SK-N-SH (cell line): ENCODE results near the gene LATS2. TPM values are rescaled to one million over a fixed set of nuclear protein-coding genes. Genes with fewer than 3 reads are reported as not detected.

Experiments
- CTCF ChIA-PET: fragments of 300-600, 350-600 bp; formaldehyde crosslinking; extraction: SDS; loops from one replicate; lab custom pipeline; 2021; lab: Yijun Ruan, JAX
- POLR2A ChIA-PET: fragments of 350-600 bp; sonication (Branson Sonifier 250); formaldehyde crosslinking; extraction: SDS; loops from one replicate; lab custom pipeline; 2020; ENCODE audit warnings: antibody characterized with exemption, inconsistent platforms; lab: Yijun Ruan, JAX
- DNase-seq: peaks from one replicate; pipeline ENCODE4 v3.0.0; 2012
- H2AFZ ChIP-seq: fragments of 200-600 bp; sonication (generic); 2 replicates; pipeline ENCODE4 v1.8.1; 2016; ENCODE audit warnings: antibody characterized with exemption, mild to moderate bottlenecking, low read depth
- H3F3A ChIP-seq: fragments of 200-600 bp; sonication (generic); replicated peaks from 2 replicates; pipeline ENCODE3; 2016; ENCODE audit warnings: antibody characterized with exemption, mild to moderate bottlenecking; ENCODE audit not compliant: insufficient read depth
- H3K27ac ChIP-seq, 2 experiments: fragments of 200-500 bp in 1 of 2; fragments of 200-600 bp in 1 of 2; sonication (Bioruptor generic) in 1 of 2; sonication (generic), shearing (Covaris generic) in 1 of 2; 2 replicates each; pipeline versions ENCODE4 v1.5.1 to v1.6.1; 2014 to 2016; ENCODE audit warnings: low read depth in 2 of 2, inconsistent platforms in 1 of 2, low read length in 1 of 2, mild to moderate bottlenecking in 1 of 2, mixed read lengths in 1 of 2
- H3K27me3 ChIP-seq: fragments of 200-600 bp; sonication (generic), shearing (Covaris generic); 2 replicates; pipeline ENCODE4 v1.6.1; 2016; ENCODE audit warnings: mixed run types; ENCODE audit not compliant: insufficient read depth
- H3K36me3 ChIP-seq, 2 experiments: fragments of 200-500 bp in 1 of 2; fragments of 200-600 bp in 1 of 2; sonication (Bioruptor generic) in 1 of 2; sonication (generic) in 1 of 2; replicated peaks in 1 of 2; 2 replicates each; pipeline versions ENCODE3 to v1.5.1; 2014 to 2016; ENCODE audit warnings: low read length in 1 of 2, mild to moderate bottlenecking in 1 of 2; ENCODE audit not compliant: insufficient read depth in 2 of 2, control insufficient read depth in 1 of 2
- H3K4me1 ChIP-seq, 2 experiments: fragments of 200-500 bp in 1 of 2; fragments of 200-600 bp in 1 of 2; sonication (Bioruptor generic) in 1 of 2; sonication (generic), shearing (Covaris generic) in 1 of 2; 2 replicates each; pipeline versions ENCODE4 v1.5.1 to v1.6.1; 2014 to 2016; ENCODE audit warnings: low read depth in 1 of 2, low read length in 1 of 2, mixed run types in 1 of 2; ENCODE audit not compliant: insufficient read depth in 2 of 2, control insufficient read depth in 1 of 2
- H3K4me2 ChIP-seq: fragments of 200-600 bp; sonication (generic), shearing (Covaris generic); 2 replicates; pipeline ENCODE4 v1.6.1; 2017; ENCODE audit warnings: mixed run types
- H3K4me3 ChIP-seq, 2 experiments: fragments of 200-500 bp in 1 of 2; fragments of 200-600 bp in 1 of 2; sonication (Bioruptor generic) in 1 of 2; sonication (generic), shearing (Covaris generic) in 1 of 2; 2 replicates each; pipeline versions ENCODE4 v1.5.1 to v1.8.1; 2014 to 2016; ENCODE audit warnings: low read depth in 2 of 2, inconsistent platforms in 1 of 2, low read length in 1 of 2, mild to moderate bottlenecking in 1 of 2, mixed read lengths in 1 of 2, moderate library complexity in 1 of 2
- H3K79me2 ChIP-seq: fragments of 200-600 bp; sonication (generic); 2 replicates; pipeline ENCODE4 v1.8.1; 2017; ENCODE audit warnings: mild to moderate bottlenecking; ENCODE audit not compliant: insufficient read depth
- H3K9ac ChIP-seq: fragments of 200-600 bp; sonication (generic); 2 replicates; pipeline ENCODE4 v1.6.1; 2017; ENCODE audit warnings: mixed run types
- H3K9me2 ChIP-seq: fragments of 200-600 bp; sonication (generic); 2 replicates; pipeline ENCODE4 v1.6.1; 2017; ENCODE audit warnings: mixed run types
- H3K9me3 ChIP-seq: fragments of 200-600 bp; sonication (generic); 2 replicates; pipeline ENCODE4 v1.6.1; 2017; ENCODE audit warnings: mixed run types, mild to moderate bottlenecking, moderate library complexity
- H4K20me1 ChIP-seq: fragments of 200-600 bp; sonication (generic); 2 replicates; pipeline ENCODE4 v1.6.1; 2017; ENCODE audit warnings: mild to moderate bottlenecking, mixed run types; ENCODE audit not compliant: insufficient read depth
- CHD2 ChIP-seq: fragments of 150-350 bp; IDR thresholded peaks from 2 replicates; pipeline ENCODE4 v1.6.1; 2018; ENCODE audit warnings: low read length; ENCODE audit not compliant: partially characterized antibody
- EP300 ChIP-seq, 2 experiments: IDR thresholded peaks; 2 replicates each; pipeline versions ENCODE4 v1.4.0 to v1.6.1; 2012; ENCODE audit warnings: borderline replicate concordance in 1 of 2, low read depth in 1 of 2, low read length in 1 of 2
- EZH2phosphoT487 ChIP-seq: fragments of 200-600 bp; sonication (generic); IDR thresholded peaks from 2 replicates; pipeline ENCODE4 v1.6.1; 2017; ENCODE audit warnings: low read depth, mixed run types, mild to moderate bottlenecking, antibody characterized with exemption, moderate library complexity, borderline replicate concordance
- FOXJ3 ChIP-seq: sonication (generic); formaldehyde crosslinking; IDR thresholded peaks from 2 replicates; pipeline ENCODE4 v1.5.1; 2020; ENCODE audit warnings: mild to moderate bottlenecking, missing genetic modification reagents
- FOXM1 ChIP-seq: IDR thresholded peaks from 2 replicates; pipeline ENCODE4 v1.4.0; 2012; ENCODE audit warnings: low read depth, mild to moderate bottlenecking
- JUND ChIP-seq: IDR thresholded peaks from 2 replicates; pipeline ENCODE4 v1.4.0; 2012
- NFIC ChIP-seq: IDR thresholded peaks from 2 replicates; pipeline ENCODE4 v1.4.0; 2012; ENCODE audit warnings: borderline replicate concordance
- RAD21 ChIP-seq: IDR thresholded peaks from 2 replicates; pipeline ENCODE4 v1.6.1; 2012; ENCODE audit warnings: mild to moderate bottlenecking, low read length
- RFX5 ChIP-seq: IDR thresholded peaks from 2 replicates; pipeline ENCODE4 v1.6.1; 2012; ENCODE audit warnings: mild to moderate bottlenecking, improper control_type of control experiment, low read length
- RXRA ChIP-seq: IDR thresholded peaks from 2 replicates; pipeline ENCODE4 v1.4.0; 2012; ENCODE audit warnings: low read depth, mild to moderate bottlenecking, borderline replicate concordance
- SMC3 ChIP-seq: IDR thresholded peaks from 2 replicates; pipeline ENCODE4 v1.6.1; 2012; ENCODE audit warnings: low read depth, low read length, improper control_type of control experiment
- WGBS: methylation state at CpG from one replicate; pipeline ENCODE4 v1.1.6; 2017; ENCODE audit warnings: low lambda C conversion rate; 5-methylcytosine and 5-hydroxymethylcytosine counted together
- polyA plus RNA-seq, 3 experiments: library from polyadenylated mRNA; depleted of rRNA; stranded (reverse); fragments of >200 nt; gene quantifications; 2 replicates each; pipeline ENCODE4 v1.2.3, GENCODE V29; 2012
- TF ChIP-seq, protein P1 (sequence below): IDR thresholded peaks from 2 replicates; pipeline ENCODE4 v1.4.0; 2012; ENCODE audit warnings: low read depth, borderline replicate concordance
- TF ChIP-seq, protein P2 (sequence below): IDR thresholded peaks from 2 replicates; pipeline ENCODE4 v1.4.0; 2012; ENCODE audit warnings: low read depth, borderline replicate concordance
- TF ChIP-seq, protein P3 (sequence below): IDR thresholded peaks from 2 replicates; pipeline ENCODE4 v1.6.1; 2012; ENCODE audit warnings: mild to moderate bottlenecking, low read depth, low read length, moderate library complexity
- TF ChIP-seq, protein P4 (sequence below): fragments of 150-350 bp; IDR thresholded peaks from 2 replicates; pipeline ENCODE4 v1.6.1; 2017; ENCODE audit warnings: antibody characterized with exemption, low read length, low read depth, borderline replicate concordance
- TF ChIP-seq, protein P5 (sequence below): fragments of 150-350 bp; IDR thresholded peaks from 2 replicates; pipeline ENCODE4 v1.6.1; 2016; ENCODE audit warnings: mild to moderate bottlenecking, low read depth, low read length

The LATS2 gene
- polyA plus RNA-seq, 1 of the 3 experiments (the other 2 are of a cell fraction), result 19.6 TPM

DNA sequence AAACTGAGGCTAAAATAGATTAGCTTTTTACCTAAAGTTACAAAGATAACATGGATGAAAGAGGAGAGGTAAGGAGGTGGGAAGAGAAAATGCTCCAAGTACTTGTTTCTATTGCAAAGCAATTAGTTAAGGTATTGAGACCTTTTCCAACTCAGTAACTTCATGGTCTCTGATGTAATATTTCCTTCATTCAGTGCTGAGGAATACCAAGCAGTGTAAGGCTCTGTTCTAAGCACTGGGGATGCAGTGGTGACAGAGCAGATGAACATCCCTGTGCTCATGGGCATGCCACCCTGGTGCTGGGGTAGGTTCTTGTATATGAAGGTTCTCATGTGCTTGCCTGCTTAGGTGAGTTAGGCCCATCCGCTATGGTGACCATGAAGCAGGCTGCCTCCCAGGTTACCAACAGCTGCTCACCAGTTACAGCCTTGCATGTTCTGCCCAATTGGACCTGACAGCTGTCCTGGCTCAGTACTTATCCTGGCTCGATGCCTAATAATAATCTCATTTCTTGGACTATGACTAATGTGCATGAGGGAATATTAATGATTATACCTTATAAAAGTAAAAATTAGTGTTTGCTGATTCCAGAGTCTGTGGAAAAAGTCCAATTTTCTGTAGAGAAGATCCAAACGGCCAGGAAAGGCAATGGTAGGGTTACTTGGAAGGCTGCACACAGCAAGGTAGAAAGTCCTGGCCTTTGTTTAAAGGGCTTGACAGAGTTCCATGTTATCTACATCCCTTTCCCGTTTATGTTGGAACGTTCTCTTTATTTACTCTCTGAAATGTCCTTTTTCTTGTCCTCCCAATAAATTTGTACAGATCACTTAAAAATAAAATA lies 48.3 kb downstream of the LATS2 start (continued):
- TF ChIP-seq, protein P1, sequence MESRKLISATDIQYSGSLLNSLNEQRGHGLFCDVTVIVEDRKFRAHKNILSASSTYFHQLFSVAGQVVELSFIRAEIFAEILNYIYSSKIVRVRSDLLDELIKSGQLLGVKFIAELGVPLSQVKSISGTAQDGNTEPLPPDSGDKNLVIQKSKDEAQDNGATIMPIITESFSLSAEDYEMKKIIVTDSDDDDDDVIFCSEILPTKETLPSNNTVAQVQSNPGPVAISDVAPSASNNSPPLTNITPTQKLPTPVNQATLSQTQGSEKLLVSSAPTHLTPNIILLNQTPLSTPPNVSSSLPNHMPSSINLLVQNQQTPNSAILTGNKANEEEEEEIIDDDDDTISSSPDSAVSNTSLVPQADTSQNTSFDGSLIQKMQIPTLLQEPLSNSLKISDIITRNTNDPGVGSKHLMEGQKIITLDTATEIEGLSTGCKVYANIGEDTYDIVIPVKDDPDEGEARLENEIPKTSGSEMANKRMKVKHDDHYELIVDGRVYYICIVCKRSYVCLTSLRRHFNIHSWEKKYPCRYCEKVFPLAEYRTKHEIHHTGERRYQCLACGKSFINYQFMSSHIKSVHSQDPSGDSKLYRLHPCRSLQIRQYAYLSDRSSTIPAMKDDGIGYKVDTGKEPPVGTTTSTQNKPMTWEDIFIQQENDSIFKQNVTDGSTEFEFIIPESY, result no peak
- TF ChIP-seq JUND (peak; percentile 62; the same call in 1 of the 2 replicates), EZH2phosphoT487 (no peak), CHD2 (no peak), RAD21 (no peak), RFX5 (no peak), EP300 (IDR thresholded peaks at IDR 0.05; ENCODE audit: borderline replicate concordance in 1 of 2, low read depth in 1 of 2, low read length in 1 of 2) (peak; percentile 32 to 69; a peak in 1 of 4 replicates), NFIC (peak; percentile 93), RXRA (no peak)
- TF ChIP-seq, protein P2, sequence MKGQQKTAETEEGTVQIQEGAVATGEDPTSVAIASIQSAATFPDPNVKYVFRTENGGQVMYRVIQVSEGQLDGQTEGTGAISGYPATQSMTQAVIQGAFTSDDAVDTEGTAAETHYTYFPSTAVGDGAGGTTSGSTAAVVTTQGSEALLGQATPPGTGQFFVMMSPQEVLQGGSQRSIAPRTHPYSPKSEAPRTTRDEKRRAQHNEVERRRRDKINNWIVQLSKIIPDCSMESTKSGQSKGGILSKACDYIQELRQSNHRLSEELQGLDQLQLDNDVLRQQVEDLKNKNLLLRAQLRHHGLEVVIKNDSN, result no peak

DNA sequence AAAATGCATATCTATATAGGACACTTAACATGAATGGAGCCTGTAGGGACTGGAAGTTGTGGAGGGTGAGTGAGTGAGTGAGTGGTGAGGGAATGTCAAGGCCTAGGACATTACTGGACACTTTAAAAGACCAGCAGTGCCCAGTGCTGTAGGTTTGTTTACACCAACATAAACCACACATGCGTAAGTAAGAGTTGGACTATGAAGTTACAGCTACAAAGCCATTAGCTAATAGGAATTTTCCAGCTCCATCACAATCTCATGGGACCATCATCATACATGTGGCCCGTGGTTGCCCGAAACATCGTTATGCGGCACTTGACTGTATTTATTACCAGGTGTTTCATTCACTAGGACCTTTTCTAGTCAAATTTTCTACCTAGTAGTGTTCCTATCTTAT lies 49.2 kb downstream of the LATS2 start:
- peaks cover 91% of the 10 kb centered on the region for H3K79me2 ChIP-seq
- peaks cover 73% of the 10 kb centered on the region for H4K20me1 ChIP-seq
- CTCF ChIA-PET, result no interaction called here
- H3K27me3 ChIP-seq, result no peaks in the 10 kb centered on the region
- H3K9me2 ChIP-seq, result no peaks in the 10 kb centered on the region
- H3K4me3 ChIP-seq, result no peak overlapping the region
- no peak overlapping the region for H3K9ac ChIP-seq
- no peak for DNase-seq
- peak overlapping the region; percentile 55 to 99; a peak in 2 of 4 replicates for H3K27ac ChIP-seq
- peaks cover 43% of the 10 kb centered on the region for H3F3A ChIP-seq
- WGBS, result 51% methylated on average over 5 of the region's 5 CpGs
- POLR2A ChIA-PET, result no interaction called here
- H3K4me2 ChIP-seq, result no peak overlapping the region
- TF ChIP-seq RXRA, result no peak
- no peak for TF ChIP-seq FOXJ3 (CRISPR knock-in tag)
- TF ChIP-seq, protein P3, sequence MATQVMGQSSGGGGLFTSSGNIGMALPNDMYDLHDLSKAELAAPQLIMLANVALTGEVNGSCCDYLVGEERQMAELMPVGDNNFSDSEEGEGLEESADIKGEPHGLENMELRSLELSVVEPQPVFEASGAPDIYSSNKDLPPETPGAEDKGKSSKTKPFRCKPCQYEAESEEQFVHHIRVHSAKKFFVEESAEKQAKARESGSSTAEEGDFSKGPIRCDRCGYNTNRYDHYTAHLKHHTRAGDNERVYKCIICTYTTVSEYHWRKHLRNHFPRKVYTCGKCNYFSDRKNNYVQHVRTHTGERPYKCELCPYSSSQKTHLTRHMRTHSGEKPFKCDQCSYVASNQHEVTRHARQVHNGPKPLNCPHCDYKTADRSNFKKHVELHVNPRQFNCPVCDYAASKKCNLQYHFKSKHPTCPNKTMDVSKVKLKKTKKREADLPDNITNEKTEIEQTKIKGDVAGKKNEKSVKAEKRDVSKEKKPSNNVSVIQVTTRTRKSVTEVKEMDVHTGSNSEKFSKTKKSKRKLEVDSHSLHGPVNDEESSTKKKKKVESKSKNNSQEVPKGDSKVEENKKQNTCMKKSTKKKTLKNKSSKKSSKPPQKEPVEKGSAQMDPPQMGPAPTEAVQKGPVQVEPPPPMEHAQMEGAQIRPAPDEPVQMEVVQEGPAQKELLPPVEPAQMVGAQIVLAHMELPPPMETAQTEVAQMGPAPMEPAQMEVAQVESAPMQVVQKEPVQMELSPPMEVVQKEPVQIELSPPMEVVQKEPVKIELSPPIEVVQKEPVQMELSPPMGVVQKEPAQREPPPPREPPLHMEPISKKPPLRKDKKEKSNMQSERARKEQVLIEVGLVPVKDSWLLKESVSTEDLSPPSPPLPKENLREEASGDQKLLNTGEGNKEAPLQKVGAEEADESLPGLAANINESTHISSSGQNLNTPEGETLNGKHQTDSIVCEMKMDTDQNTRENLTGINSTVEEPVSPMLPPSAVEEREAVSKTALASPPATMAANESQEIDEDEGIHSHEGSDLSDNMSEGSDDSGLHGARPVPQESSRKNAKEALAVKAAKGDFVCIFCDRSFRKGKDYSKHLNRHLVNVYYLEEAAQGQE, result no peak
- no peak for TF ChIP-seq FOXM1
- TF ChIP-seq, protein P4, sequence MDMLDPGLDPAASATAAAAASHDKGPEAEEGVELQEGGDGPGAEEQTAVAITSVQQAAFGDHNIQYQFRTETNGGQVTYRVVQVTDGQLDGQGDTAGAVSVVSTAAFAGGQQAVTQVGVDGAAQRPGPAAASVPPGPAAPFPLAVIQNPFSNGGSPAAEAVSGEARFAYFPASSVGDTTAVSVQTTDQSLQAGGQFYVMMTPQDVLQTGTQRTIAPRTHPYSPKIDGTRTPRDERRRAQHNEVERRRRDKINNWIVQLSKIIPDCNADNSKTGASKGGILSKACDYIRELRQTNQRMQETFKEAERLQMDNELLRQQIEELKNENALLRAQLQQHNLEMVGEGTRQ, result no peak
- TF ChIP-seq NFIC, result no peak
- TF ChIP-seq, protein P5, sequence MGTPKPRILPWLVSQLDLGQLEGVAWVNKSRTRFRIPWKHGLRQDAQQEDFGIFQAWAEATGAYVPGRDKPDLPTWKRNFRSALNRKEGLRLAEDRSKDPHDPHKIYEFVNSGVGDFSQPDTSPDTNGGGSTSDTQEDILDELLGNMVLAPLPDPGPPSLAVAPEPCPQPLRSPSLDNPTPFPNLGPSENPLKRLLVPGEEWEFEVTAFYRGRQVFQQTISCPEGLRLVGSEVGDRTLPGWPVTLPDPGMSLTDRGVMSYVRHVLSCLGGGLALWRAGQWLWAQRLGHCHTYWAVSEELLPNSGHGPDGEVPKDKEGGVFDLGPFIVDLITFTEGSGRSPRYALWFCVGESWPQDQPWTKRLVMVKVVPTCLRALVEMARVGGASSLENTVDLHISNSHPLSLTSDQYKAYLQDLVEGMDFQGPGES, result no peak
- no peak for TF ChIP-seq SMC3
- TF ChIP-seq, all 33 proteins: peak for 0
- peaks cover 12 to 46% of the 10 kb centered on the region in 2 experiments for H3K4me1 ChIP-seq
- H3K9me3 ChIP-seq, result no peaks in the 10 kb centered on the region
- H2AFZ ChIP-seq, result no peak overlapping the region
- H3K36me3 ChIP-seq, result peaks cover 0 to 9% of the 10 kb centered on the region in 2 experiments
